NCI-H510A (cell line): ENCODE data around the gene PLA2G2D.
"Not testable (repeated sequence)": the region's sequence is repeated elsewhere in the genome, so short reads cannot be mapped to it uniquely, and the experiment has no call there.

Source experiments
- DNase-seq: peaks from one replicate; lab custom pipeline; 2025; lab: John Stamatoyannopoulos, UW

PLA2G2D gene

GRCh38 chr1:20142001-20142710 is 22.8 kb upstream of the PLA2G2D start:
- no peak for DNase-seq

GRCh38 chr1:20141466-20141865 is 22.1 kb upstream of the PLA2G2D start:
- DNase-seq = no peak

GRCh38 chr1:20141001-20141400 is 21.7 kb upstream of the PLA2G2D start:
- DNase-seq = no peak

GRCh38 chr1:20139776-20140612 is 20.7 kb upstream of the PLA2G2D start:
- no peak for DNase-seq

GRCh38 chr1:20138961-20139550 is 19.7 kb upstream of the PLA2G2D start, which contains the start of gene PLA2G2F:
Gene PLA2G2F, plus strand, starts transcription at chr1:20139323. Its CDS starts 105 bp downstream, at chr1:20139428.
- no peak for DNase-seq

GRCh38 chr1:20138346-20138745 is 19.0 kb upstream of the PLA2G2D start:
- DNase-seq = no peak

GRCh38 chr1:20137604-20138003 is 18.3 kb upstream of the PLA2G2D start:
- no peak for DNase-seq

- peak; percentile 60 for DNase-seq
Measured at GRCh38 chr1:20137055-20137454, 17.7 kb upstream of the PLA2G2D start.

GRCh38 chr1:20136249-20136648 is 16.9 kb upstream of the PLA2G2D start:
- DNase-seq = no peak

GRCh38 chr1:20134995-20135394 is 15.7 kb upstream of the PLA2G2D start:
- no peak for DNase-seq

GRCh38 chr1:20130518-20130917 is 11.2 kb upstream of the PLA2G2D start:
- DNase-seq = not testable (repeated sequence)

- DNase-seq = no peak
Measured at GRCh38 chr1:20126806-20127440, 7.6 kb upstream of the PLA2G2D start.

GRCh38 chr1:20126041-20126805 is 6.9 kb upstream of the PLA2G2D start:
- DNase-seq = no peak

- DNase-seq = no peak
Measured at GRCh38 chr1:20125100-20125499, 5.8 kb upstream of the PLA2G2D start.

GRCh38 chr1:20124456-20125057 is 5.2 kb upstream of the PLA2G2D start:
- DNase-seq = no peak

- DNase-seq = no peak
Measured at GRCh38 chr1:20123722-20124455, 4.6 kb upstream of the PLA2G2D start.

- DNase-seq = no peak
Measured at GRCh38 chr1:20120796-20121195, 1.5 kb upstream of the PLA2G2D start.

- no peak for DNase-seq
Measured at GRCh38 chr1:20117236-20117635, 2.1 kb downstream of the PLA2G2D start.

GRCh38 chr1:20115916-20116315 is 3.4 kb downstream of the PLA2G2D start:
- DNase-seq = no peak

- DNase-seq = no peak
Measured at GRCh38 chr1:20115479-20115878, 3.9 kb downstream of the PLA2G2D start.
